ENCODE measurements around the gene ZNF512. TPM values are rescaled to one million over a fixed set of nuclear protein-coding genes. Genes with fewer than 3 reads are reported as not detected.
A peak's percentile ranks its signal among the peaks of the same experiment; 100 is the strongest.
"Not testable (repeated sequence)": the region's sequence is repeated elsewhere in the genome, so short reads cannot be mapped to it uniquely, and the experiment has no call there.

The ZNF512 gene, protein sequence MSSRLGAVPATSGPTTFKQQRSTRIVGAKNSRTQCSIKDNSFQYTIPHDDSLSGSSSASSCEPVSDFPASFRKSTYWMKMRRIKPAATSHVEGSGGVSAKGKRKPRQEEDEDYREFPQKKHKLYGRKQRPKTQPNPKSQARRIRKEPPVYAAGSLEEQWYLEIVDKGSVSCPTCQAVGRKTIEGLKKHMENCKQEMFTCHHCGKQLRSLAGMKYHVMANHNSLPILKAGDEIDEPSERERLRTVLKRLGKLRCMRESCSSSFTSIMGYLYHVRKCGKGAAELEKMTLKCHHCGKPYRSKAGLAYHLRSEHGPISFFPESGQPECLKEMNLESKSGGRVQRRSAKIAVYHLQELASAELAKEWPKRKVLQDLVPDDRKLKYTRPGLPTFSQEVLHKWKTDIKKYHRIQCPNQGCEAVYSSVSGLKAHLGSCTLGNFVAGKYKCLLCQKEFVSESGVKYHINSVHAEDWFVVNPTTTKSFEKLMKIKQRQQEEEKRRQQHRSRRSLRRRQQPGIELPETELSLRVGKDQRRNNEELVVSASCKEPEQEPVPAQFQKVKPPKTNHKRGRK
- total RNA-seq = 10 to 100 TPM; 23.2 to 26.8 TPM

DNA sequence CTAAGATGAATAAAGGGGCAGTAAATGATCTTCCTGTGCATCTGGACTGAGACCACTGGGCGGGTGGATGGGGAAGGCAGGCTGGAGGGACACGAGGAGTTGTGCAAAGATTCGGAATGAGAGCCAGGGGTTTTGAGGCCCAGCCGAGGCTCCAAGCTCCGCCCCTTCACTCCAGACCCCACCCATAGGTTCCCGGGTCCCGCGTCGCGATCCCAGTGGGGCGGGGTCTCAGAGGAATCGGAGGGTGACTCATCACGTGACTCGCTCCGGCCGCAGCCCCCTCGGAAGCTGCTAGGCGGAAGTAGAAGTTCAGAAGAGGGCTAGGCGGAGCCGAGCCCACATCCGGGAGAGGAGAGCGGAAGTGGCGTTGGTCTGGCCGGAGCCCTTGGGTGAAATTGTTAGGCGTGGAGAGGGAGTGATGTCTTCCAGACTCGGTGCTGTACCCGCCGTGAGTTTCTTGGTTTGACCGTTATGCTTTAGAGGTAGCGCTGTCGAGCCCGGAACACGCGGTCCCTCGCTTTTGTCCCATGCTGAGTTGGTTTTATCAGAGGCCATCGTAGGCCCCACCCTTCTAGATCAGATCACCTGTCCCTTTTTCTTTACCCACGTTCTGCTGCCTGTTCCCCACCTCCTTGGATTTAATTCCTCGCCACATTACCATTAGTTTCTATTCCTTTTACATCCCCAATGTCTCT, at the start of gene ZNF512:
ZNF512 (plus strand) TSS at position 348 of the 695 bp plus-strand sequence; CDS start at position 419, 71 bp downstream.
- no peaks in the 10 kb centered on the region for H3K27me3 Mint-ChIP-seq (ENCODE audit: low read depth)
- H3K27ac Mint-ChIP-seq = peak within 1 kb of the TSS; percentile 76
- ATAC-seq (replicated peaks in 1 of 2) = peak; percentile 96
- H3K9me3 Mint-ChIP-seq = peaks cover 0 to 2% of the 10 kb centered on the region in 2 donors
- peaks cover 50% of the 10 kb centered on the region for H3K4me1 Mint-ChIP-seq (ENCODE audit: low read depth)
- peak within 1 kb of the TSS; percentile 92 to 93 for H3K4me3 Mint-ChIP-seq
- peak; percentile 86 to 87 for DNase-seq
- peaks cover 14 to 15% of the 10 kb centered on the region in 2 donors for H3K36me3 Mint-ChIP-seq (ENCODE audit: insufficient read depth in 2 of 2)

DNA sequence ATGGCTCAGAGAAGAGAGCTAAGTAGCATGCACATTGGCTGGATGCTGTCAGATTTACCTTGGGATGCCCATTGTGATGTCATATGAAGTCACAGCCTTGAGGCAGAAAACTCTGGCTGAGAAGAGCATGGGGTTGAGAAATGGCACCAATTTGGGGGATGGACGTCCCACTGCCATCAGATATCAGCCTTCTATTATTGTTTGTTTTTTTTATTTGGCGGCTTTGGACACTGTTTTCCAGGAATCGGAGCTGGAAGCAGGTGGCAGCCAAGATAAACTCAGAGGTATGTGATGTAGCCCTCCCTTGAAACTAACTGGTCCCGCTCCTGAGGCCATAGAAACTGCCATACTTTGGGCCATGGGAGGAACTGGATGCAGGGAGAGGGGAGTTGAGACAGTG, 45.6 kb upstream of the ZNF512 start:
- Mint-ChIP-seq H3K36me3 (ENCODE audit: insufficient read depth in 2 of 2) (no peaks in the 10 kb centered on the region), H3K27me3 (ENCODE audit: low read depth) (no peaks in the 10 kb centered on the region), H3K27ac (no peak overlapping the region), H3K4me1 (ENCODE audit: low read depth) (no peaks in the 10 kb centered on the region), H3K4me3 (no peak overlapping the region), H3K9me3 (no peaks in the 10 kb centered on the region)
- ATAC-seq (replicated peaks in 1 of 2) (no peak), DNase-seq (no peak)

DNA sequence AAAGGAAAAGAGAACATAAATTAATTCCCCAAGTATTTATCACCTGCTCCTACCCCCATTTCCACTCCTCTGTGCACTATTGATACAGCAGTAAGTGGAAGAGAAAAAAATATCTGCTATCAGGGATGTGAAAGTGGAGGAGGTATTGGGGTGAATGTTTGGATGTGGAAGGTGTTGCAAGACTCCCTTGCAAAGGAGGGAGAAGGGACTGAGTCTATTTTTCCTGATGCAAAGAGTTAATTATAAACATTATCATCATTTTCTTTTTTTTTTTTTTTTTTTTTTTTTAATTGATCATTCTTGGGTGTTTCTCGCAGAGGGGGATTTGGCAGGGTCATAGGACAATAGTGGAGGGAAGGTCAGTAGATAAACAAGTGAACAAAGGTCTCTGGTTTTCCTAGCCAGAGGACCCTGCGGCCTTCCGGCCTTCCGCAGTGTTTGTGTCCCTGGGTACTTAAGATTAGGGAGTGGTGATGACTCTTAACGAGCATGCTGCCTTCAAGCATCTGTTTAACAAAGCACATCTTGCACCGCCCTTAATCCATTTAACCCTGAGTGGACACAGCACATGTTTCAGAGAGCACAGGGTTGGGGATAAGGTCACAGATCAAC, 43.9 kb upstream of the ZNF512 start:
- H3K27ac Mint-ChIP-seq = not testable (repeated sequence)

DNA sequence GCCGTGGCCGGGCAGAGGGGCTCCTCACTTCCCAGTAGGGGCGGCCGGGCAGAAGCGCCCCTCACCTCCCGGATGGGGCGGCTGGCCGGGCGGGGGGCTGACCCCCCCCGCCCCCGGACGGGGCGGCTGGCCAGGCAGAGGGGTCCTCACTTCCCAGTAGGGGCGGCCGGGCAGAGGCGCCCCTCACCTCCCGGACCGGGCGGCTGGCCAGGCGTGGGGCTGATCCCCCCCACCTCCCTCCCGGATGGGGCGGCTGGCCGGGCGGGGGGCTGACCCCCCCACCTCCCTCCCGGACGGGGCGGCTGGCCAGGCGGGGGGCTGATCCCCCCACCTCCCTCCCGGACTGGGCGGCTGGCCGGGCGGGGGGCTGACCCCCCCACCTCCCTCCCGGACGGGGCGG, 43.2 kb upstream of the ZNF512 start:
- not testable (repeated sequence) for ATAC-seq (replicated peaks in 1 of 2); H3K4me3 Mint-ChIP-seq; H3K9me3 Mint-ChIP-seq; DNase-seq; H3K36me3 Mint-ChIP-seq (ENCODE audit: insufficient read depth in 2 of 2); H3K27me3 Mint-ChIP-seq (ENCODE audit: low read depth); H3K4me1 Mint-ChIP-seq (ENCODE audit: low read depth); H3K27ac Mint-ChIP-seq

More for the DNA sequence above, 43.9 kb upstream of the ZNF512 start:
- not testable (repeated sequence) for H3K27me3 Mint-ChIP-seq (ENCODE audit: low read depth); H3K36me3 Mint-ChIP-seq (ENCODE audit: insufficient read depth in 2 of 2); H3K9me3 Mint-ChIP-seq; H3K4me1 Mint-ChIP-seq (ENCODE audit: low read depth); H3K4me3 Mint-ChIP-seq; ATAC-seq (replicated peaks in 1 of 2); DNase-seq

DNA sequence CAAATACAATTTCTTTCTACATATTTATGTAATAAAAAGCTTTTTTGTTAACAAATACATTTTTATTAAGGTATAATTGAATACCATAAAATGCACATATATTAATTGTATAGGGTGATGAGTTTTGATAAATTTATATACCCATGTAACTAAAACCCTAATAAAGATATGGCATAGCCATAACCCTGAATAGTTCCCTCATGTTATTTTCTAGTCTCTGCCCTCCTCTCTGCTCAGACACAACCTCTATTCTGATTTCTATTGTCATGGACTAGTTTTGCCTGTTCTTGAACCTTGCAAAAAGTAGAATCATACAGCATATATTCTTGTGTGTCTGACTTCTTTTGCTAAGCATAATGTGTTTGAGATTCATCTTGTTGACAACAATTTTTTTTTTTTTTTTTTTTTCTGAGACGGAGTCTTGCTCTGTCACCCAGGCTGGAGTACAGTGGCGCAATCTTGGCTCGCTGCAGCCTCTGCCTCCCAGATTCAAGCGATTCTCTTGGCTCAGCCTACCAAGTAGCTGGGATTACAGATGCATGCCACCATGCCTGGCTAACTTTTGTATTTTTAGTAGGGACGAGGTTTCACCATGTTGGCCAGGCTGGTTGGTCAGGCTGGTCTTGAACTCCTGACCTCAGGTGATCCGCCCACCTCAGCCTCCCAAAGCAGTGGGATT, 38.6 kb upstream of the ZNF512 start:
- Mint-ChIP-seq H3K4me3 (no peak overlapping the region), H3K36me3 (ENCODE audit: insufficient read depth in 2 of 2) (no peaks in the 10 kb centered on the region), H3K27ac (no peak overlapping the region), H3K9me3 (no peaks in the 10 kb centered on the region), H3K4me1 (ENCODE audit: low read depth) (no peaks in the 10 kb centered on the region), H3K27me3 (ENCODE audit: low read depth) (no peaks in the 10 kb centered on the region)
- DNase-seq (no peak), ATAC-seq (replicated peaks in 1 of 2) (no peak)

DNA sequence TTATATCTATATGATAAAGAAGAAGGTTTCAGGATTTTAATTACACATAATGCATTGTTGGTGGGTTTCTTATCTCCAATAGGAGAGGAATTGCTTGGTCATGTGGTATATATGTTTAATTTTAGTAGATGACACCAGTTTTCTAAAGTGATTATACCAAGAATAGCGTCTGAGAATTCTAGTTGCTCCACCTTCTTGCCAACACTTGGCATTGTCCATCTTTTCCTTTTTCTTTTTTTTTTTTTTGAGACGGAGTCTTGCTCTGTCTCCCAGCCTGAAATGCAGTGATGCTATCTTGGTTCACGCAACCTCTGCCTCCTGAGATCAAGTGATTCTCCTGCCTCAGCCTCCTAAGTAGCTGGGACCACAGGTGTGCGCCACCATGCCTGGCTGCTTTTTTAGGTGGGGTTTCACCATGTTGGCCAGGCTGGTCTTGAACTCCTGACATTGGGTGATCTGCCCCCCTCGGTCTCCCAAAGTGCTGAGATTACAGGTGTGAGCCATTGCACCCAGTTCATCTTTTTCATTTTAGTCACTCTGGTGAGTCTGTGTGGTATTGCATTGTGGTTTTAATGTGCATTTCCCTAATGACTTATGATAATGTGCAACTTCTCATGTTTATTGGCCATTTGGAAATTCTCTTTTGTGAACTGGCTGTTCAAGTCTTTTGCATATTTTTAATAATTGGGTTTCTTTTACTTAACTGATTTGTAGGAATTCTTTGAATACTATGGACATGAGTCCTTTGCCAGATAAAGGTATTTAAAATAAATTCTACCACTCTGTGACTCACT, 37.3 kb upstream of the ZNF512 start:
- Mint-ChIP-seq H3K4me3 (no peak overlapping the region), H3K9me3 (no peaks in the 10 kb centered on the region), H3K36me3 (ENCODE audit: insufficient read depth in 2 of 2) (no peaks in the 10 kb centered on the region), H3K27ac (no peak overlapping the region), H3K4me1 (ENCODE audit: low read depth) (no peaks in the 10 kb centered on the region), H3K27me3 (ENCODE audit: low read depth) (no peaks in the 10 kb centered on the region)
- ATAC-seq (replicated peaks in 1 of 2) = peak in 1 of 2 donors; percentile 52
- DNase-seq = no peak

DNA sequence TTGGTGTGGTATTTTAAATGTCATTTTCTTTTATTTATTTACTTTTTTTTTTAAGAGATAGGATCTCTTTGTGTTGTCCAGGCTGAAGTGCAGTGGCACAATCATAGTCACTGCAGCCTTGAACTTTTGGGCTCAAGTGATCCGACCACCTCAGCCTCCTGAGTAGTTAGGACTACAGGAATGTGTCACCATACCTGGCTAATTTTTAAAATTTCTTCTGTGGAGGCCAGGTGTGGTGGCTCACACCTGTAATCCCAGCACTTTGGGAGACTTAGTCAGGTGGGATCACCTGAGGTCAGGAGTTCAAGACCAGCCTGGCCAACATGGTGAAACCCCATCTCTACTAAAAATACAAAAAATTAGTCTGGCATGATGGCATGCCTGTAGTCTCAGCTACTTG, 33.5 kb upstream of the ZNF512 start:
- no peaks in the 10 kb centered on the region for H3K36me3 Mint-ChIP-seq (ENCODE audit: insufficient read depth in 2 of 2)

DNA sequence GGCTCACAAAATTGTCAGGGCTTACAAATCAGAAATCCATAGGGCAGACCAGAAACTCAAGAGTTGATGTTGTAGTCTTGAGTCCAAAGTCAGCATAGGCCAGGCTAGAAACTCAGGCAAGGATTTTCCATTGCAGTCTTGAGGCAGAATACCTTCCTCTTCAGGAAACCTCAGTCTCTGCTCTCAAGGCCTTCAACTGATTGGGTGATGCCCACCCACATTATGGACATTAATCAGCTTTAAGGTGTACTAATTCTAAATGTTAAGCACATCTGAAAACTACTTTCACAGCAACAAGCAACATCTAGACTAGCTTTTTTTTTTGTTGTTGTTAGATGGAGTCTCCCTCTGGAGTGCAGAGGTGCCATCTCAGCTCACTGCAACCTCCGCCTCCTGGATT, 31.3 kb upstream of the ZNF512 start:
- H3K4me1 Mint-ChIP-seq (ENCODE audit: low read depth) = no peaks in the 10 kb centered on the region
- ATAC-seq (replicated peaks in 1 of 2) (no peak), DNase-seq (no peak)
- H3K36me3 Mint-ChIP-seq (ENCODE audit: insufficient read depth in 2 of 2) = no peaks in the 10 kb centered on the region
- H3K9me3 Mint-ChIP-seq = no peaks in the 10 kb centered on the region
- H3K27ac Mint-ChIP-seq = no peak overlapping the region
- H3K4me3 Mint-ChIP-seq = no peak overlapping the region
- H3K27me3 Mint-ChIP-seq (ENCODE audit: low read depth) = peaks cover 8% of the 10 kb centered on the region

More for the DNA sequence above, 33.5 kb upstream of the ZNF512 start:
- no peaks in the 10 kb centered on the region for H3K4me1 Mint-ChIP-seq (ENCODE audit: low read depth)
- H3K27ac Mint-ChIP-seq = no peak overlapping the region
- H3K4me3 Mint-ChIP-seq = no peak overlapping the region
- H3K9me3 Mint-ChIP-seq = no peaks in the 10 kb centered on the region
- DNase-seq (no peak), ATAC-seq (replicated peaks in 1 of 2) (no peak)
- peaks cover 8% of the 10 kb centered on the region for H3K27me3 Mint-ChIP-seq (ENCODE audit: low read depth)

DNA sequence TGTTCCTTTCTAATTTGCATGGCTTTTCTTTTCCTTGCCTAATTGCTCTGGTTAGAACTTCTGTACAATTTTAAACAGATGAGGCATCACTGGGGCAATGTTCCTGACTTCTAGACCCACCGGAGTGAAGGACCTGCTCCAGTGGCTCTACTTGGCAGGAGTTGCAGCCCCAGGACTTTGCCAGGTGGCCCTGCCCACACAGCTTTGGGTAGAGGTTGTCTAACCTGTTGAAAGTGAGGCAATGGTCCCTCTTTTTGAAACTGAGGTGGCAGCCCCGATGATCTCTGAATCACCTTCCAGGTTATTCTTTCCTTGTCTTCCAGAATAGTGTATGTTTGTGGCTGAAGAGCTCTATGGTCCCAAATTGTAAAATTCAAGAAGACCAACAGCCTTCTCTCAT, 29.9 kb upstream of the ZNF512 start:
- Mint-ChIP-seq H3K9me3 (no peaks in the 10 kb centered on the region), H3K27ac (no peak overlapping the region), H3K4me1 (ENCODE audit: low read depth) (no peaks in the 10 kb centered on the region), H3K27me3 (ENCODE audit: low read depth) (peaks cover 8% of the 10 kb centered on the region), H3K4me3 (no peak overlapping the region), H3K36me3 (ENCODE audit: insufficient read depth in 2 of 2) (no peaks in the 10 kb centered on the region)
- DNase-seq = no peak
- ATAC-seq (replicated peaks in 1 of 2) = no peak

DNA sequence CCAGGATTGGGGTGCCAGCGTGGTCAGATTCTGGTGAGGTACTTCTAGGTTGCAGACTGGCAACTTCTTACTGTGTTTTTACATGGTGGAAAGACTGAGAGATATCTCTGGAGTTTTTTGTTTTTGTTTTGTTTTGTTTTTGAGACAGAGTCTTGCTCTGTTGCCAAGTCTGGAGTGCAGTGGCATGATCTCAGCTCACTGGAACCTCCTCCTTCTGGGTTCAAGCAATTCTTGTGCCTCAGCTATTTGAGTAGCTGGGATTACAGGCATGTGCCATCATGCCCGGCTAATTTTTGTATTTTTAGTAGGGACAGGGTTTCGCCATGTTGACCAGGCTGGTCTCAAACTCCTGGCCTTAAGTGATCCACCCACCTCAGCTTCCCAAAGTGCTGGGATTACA, 28.4 kb upstream of the ZNF512 start:
- ATAC-seq (replicated peaks in 1 of 2); H3K9me3 Mint-ChIP-seq; H3K36me3 Mint-ChIP-seq (ENCODE audit: insufficient read depth in 2 of 2); H3K27me3 Mint-ChIP-seq (ENCODE audit: low read depth); DNase-seq; H3K27ac Mint-ChIP-seq; H3K4me1 Mint-ChIP-seq (ENCODE audit: low read depth); H3K4me3 Mint-ChIP-seq: not testable (repeated sequence)

DNA sequence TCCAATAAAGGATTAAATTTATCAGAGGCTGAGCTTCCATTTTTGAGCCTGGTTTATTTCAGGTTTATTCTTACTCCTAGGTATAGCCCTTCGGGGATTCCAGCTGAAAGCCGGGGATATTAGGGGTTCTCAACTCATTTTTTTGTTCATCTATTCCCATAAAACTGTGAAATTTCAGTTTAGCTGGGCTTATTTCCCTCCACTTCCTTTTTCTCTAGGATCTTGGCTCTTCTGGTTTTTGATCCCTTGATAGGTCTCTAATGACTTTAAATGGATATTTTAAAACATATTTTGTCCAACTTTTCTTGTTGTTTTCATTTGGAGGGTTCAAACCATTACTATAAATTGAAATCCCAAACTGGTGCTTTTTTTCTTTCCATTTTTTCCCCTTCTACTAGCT, 23.6 kb upstream of the ZNF512 start:
- Mint-ChIP-seq H3K36me3 (ENCODE audit: insufficient read depth in 2 of 2) (no peaks in the 10 kb centered on the region), H3K27ac (no peak overlapping the region), H3K9me3 (no peaks in the 10 kb centered on the region), H3K27me3 (ENCODE audit: low read depth) (no peaks in the 10 kb centered on the region), H3K4me1 (ENCODE audit: low read depth) (no peaks in the 10 kb centered on the region), H3K4me3 (no peak overlapping the region)
- ATAC-seq (replicated peaks in 1 of 2) = no peak
- no peak for DNase-seq

DNA sequence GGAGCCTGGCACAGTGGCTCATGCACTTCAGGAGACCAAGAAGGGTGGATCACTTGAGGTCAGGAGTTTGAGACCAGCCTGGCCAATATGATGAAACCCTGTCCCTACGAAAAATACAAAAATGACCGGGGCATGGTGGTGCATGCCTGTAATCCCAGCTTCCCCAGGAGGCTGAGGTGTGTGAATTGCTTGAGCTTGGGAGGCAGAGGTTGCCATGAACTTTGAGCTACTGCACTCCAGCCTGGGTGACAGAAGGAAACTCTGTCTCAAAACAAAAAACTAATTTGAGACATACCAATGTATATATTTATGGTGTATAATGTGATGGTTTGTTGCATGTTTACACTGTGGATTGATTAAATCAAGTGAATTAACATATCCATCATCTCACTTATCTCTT, 21.8 kb upstream of the ZNF512 start:
- Mint-ChIP-seq H3K9me3 (no peaks in the 10 kb centered on the region), H3K4me1 (ENCODE audit: low read depth) (no peaks in the 10 kb centered on the region), H3K4me3 (no peak overlapping the region), H3K27ac (no peak overlapping the region), H3K27me3 (ENCODE audit: low read depth) (peaks cover 12% of the 10 kb centered on the region), H3K36me3 (ENCODE audit: insufficient read depth in 2 of 2) (no peaks in the 10 kb centered on the region)
- DNase-seq (no peak), ATAC-seq (replicated peaks in 1 of 2) (no peak)
